ENCODE measurements around the gene CCDC146.
"Not testable (repeated sequence)": the region's sequence is repeated elsewhere in the genome, so short reads cannot be mapped to it uniquely, and the experiment has no call there.

CCDC146 gene

GRCh38 chr7:77197141-77197540 lies 74.7 kb downstream of the CCDC146 start:
- no peak for DNase-seq (ENCODE audit: low read depth in 2 of 2, low spot score in 1 of 2)

GRCh38 chr7:77199013-77199966 lies 76.9 kb downstream of the CCDC146 start, which contains the start of gene FGL2:
FGL2 (minus strand) TSS chr7:77199819; CDS start chr7:77199793, 26 bp downstream.
- no peak for DNase-seq (ENCODE audit: low read depth in 2 of 2, low spot score in 1 of 2)

DNA sequence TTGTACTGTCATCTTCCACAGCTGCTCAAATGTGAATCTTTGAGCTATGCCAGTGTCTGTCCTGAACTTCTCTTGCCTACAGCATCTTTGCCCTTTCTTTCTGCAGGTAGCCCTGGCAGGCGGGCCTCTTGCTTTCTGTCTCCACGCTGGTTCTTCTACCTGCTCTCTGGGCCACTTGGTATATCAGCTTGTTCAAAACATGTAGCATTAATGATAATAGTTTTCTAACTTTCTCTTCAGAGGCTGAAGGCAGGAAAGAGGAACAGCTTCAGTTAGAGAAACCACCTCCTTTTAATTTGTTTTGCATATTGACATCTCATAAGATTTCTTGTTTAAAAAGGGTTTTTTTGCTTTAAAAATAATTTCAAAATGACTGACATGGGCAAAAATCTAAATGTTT lies 78.1 kb downstream of the CCDC146 start:
- no peak for DNase-seq (ENCODE audit: low read depth in 2 of 2, low spot score in 1 of 2)

GRCh38 chr7:77202481-77202976 lies 80.1 kb downstream of the CCDC146 start:
- DNase-seq (ENCODE audit: low read depth in 2 of 2, low spot score in 1 of 2) = no peak

- no peak for DNase-seq (ENCODE audit: low read depth in 2 of 2, low spot score in 1 of 2)
These were observed 83.3 kb downstream of the CCDC146 start for GRCh38 chr7:77205706-77206105.

- DNase-seq (ENCODE audit: low read depth in 2 of 2, low spot score in 1 of 2) = no peak
These were observed 86.0 kb downstream of the CCDC146 start for GRCh38 chr7:77208416-77208815.

- no peak for DNase-seq (ENCODE audit: low read depth in 2 of 2, low spot score in 1 of 2)
These were observed 87.2 kb downstream of the CCDC146 start for GRCh38 chr7:77209479-77210139.

DNA sequence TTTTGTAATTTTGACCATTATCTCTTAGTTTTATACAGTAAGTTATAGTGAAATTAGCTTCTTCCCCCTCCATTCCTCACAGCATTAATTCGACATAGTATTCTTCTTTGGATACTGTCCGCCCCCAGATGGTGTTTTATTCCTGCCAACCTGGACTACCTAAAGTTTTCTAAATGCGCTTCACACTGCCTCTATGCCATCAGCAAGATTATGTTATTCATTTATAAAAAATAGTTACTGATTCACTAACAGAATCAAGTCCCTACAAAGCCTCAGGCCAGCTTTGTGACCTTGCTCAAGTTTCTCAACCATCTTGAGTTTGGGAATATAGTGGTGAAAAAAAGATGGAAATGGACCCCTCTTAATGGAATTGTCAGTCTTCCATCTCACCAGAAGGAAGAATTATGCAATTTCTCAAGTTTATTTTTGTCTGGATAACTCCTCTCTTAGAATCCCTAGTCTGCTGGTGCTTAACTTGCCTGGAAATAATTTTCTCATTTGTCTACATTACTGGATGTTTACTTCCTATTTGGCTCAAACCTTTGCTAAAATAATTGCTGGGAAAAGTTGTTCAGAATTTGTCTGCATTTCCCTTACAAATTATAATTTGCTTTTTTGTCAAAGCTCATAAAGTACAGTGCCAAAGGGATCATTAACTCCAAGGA lies 93.9 kb downstream of the CCDC146 start:
- DNase-seq (ENCODE audit: low read depth in 2 of 2, low spot score in 1 of 2) = no peak

DNA sequence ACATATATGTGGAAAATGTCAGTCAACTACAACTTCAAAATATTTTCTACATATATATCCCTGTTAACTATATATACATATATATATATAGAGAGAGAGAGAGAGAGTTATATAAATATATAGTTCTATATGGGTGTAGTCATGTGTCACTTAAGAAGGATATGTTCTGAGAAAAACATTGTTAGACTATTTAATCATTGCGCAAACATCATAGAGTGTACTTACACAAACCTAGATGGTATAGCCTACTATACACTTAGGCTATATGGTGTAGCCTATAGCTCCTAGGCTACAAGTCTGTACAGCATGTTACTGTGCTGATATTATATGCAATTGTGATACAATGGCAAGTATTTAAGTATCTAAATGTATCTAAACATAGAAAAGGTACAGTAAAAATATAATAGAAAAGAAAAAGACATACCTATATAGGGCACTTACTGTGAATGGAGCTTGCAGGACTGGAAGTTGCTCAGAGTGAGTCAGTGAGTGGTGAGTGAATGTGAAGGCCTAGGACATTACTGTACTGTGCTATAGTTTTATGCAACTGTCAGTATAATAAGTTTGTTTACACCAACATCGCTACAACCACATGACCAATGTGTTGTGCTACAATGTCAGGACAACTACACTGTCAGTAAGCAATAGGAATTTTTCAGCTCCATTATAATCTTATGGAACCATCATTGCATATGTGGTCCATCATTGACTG lies 95.2 kb downstream of the CCDC146 start:
- DNase-seq (ENCODE audit: low read depth in 2 of 2, low spot score in 1 of 2) = no peak

GRCh38 chr7:77219701-77220331 lies 97.4 kb downstream of the CCDC146 start:
- DNase-seq (ENCODE audit: low read depth in 2 of 2, low spot score in 1 of 2) = not testable (repeated sequence)

GRCh38 chr7:77222065-77222464 lies 99.7 kb downstream of the CCDC146 start:
- no peak for DNase-seq (ENCODE audit: low read depth in 2 of 2, low spot score in 1 of 2)

GRCh38 chr7:77222819-77223218 lies 100.4 kb downstream of the CCDC146 start:
- DNase-seq (ENCODE audit: low read depth in 2 of 2, low spot score in 1 of 2) = no peak

GRCh38 chr7:77223261-77223660 lies 100.8 kb downstream of the CCDC146 start:
- DNase-seq (ENCODE audit: low read depth in 2 of 2, low spot score in 1 of 2) = no peak

DNA sequence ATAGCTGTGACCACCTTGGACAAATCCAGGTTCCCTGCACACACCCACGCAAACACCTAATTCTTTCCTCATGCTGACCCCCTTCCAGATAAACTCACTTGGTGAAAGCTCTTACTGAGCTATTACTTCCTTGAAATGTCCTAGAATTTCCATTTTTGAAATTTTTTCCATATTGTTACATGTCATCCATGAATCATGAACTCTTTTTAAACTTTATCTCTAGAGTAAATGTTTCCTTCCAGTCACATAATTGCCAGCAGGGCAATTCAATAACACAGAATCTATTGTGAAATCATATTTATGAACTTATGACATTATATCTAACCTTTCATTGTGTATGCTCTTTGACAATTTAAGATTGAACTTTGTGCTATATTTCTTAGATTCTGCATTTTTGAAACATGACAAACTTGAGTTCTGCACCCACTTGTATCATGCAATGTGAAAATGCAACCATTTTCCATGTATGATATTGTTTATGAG lies 104.0 kb downstream of the CCDC146 start:
- no peak for DNase-seq (ENCODE audit: low read depth in 2 of 2, low spot score in 1 of 2)

- DNase-seq (ENCODE audit: low read depth in 2 of 2, low spot score in 1 of 2) = not testable (repeated sequence)
These were observed 106.4 kb downstream of the CCDC146 start for GRCh38 chr7:77228795-77229194.

- DNase-seq (ENCODE audit: low read depth in 2 of 2, low spot score in 1 of 2) = no peak
These were observed 110.1 kb downstream of the CCDC146 start for GRCh38 chr7:77232467-77232866.

DNA sequence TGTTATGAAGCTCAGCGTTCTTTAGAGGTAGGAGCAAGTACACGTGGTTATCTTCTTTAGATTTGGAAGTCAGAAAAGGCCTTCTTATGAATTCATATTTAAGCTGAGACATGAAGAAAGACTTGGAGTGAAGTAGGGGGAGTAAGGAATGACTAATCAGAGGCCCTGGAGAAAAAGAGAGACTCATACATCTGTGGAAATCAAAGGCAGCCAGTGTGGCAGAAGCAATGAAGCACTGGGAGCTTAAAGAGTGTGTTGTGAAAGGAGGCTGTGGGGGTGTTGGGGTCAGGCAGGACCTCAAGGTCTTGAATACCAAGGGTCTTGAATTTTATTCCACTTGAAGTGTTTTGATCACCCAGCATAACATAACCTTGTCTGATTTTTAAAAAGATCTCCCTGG lies 112.9 kb downstream of the CCDC146 start:
- DNase-seq (ENCODE audit: low read depth in 2 of 2, low spot score in 1 of 2) = no peak

DNA sequence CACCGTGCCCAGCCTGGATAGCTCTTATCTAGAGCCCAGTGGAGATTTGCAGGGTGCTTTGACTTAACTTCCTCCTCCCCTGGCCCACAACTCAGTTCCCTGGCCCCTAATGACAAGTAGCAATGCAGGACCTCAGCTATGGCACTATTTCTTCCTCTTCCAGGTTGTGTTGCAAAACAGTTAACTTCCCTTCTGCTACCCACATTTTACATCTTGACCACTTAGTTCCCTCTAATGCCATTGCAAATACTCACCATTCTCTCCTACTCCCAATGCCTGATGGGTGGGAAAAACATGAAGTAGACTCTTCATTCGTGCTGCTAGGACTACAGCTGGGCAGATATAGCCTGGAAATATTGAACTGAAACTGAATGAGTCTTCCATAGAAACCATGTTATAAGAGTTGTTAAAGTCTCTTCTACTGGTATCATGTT lies 116.3 kb downstream of the CCDC146 start:
- no peak for DNase-seq (ENCODE audit: low read depth in 2 of 2, low spot score in 1 of 2)

DNA sequence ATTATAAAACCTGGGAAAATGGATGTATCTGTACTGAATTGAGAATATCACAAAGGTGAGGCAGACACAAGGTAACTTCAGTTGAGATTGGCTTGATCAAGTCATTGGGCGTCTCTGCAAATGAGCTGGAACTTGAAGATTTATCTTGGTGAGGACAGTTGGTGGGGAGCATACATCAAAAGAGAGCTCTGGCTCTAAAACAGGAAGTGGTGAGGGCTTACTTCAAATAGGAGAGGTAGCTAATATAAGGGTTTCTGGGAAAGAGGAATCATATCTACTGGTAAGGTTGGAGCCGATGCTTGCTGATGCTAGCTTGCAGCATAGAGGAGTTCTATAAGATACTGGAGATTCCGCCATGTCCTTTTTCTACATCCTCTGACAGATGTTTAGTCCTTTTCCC lies 117.1 kb downstream of the CCDC146 start:
- no peak for DNase-seq (ENCODE audit: low read depth in 2 of 2, low spot score in 1 of 2)

DNA sequence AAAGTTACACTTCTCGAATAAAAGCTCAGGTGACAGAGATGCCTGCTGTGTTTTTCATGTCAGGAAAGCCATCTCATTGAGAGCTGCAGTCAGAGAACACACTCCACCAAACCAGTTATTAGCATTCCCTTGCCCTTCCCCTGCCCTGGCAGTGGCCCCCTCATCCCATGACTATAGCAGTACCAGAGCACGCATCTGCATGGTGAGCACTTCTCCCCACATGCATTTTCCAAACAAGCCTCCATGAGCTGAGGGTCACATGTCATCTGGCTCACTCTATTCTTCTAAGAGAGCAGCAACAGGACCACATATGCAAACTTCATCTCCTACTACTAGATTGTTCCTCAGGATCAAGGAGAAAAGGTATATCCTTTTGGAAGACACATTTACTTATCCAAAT lies 119.7 kb downstream of the CCDC146 start:
- DNase-seq (ENCODE audit: low read depth in 2 of 2, low spot score in 1 of 2) = no peak
